Activated effector memory CD4-positive, alpha-beta T cell treated with Interleukin-2 at 50 U/mL for 16 hours (primary cell): ENCODE measurements around the gene CD2BP2.

ENCODE experiments used
- DNase-seq: peaks from one replicate; pipeline ENCODE4 v3.0.0-alpha.2; 2020

CD2BP2 gene

DNA sequence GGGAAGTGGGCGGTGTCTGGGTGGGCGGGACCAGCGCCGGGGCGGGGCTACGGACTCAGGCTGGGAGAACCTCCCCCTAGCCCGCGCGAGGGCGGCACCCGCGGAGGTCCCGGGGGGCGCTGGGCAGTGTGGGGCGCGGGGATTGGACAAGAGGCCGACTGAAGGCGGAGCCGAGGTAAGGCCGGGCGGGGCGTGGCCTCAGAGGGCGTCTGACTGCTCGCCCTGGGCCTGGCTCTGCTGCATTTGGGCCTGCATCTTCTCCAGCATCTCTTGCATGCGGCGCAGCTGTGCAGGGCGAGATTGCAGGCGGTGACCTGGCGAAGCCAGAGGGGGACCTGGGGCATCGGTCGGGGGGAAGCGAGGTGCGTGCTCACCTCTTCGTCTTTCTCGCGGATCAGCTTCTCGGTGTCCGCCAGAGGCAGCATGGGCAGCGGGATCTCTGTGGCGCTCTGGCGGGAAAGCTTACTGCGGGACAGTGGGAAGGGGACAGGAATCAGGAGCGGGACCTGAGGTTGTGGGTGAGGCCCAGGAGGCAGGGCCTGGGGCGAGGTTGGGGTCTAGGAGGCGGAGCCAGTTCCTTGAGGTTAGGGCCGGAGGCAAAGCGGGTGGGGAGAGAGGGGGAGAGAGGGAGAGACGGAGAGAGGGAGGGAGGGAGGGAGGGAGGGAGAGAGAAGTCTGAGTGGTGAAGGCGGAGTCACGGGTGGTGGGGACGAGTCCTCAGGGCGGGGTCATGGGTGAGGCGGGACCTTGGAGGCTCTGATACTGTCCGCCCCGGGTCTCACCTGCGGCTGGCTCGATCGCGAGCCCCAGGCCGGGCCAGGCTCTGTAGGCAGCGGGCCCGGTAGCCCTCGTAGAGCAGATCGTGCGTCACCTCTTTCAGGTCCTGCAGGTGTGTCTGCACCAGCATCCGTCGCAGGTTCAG, 23.4 kb upstream of the CD2BP2 start:
- DNase-seq: peak; percentile 100

DNA sequence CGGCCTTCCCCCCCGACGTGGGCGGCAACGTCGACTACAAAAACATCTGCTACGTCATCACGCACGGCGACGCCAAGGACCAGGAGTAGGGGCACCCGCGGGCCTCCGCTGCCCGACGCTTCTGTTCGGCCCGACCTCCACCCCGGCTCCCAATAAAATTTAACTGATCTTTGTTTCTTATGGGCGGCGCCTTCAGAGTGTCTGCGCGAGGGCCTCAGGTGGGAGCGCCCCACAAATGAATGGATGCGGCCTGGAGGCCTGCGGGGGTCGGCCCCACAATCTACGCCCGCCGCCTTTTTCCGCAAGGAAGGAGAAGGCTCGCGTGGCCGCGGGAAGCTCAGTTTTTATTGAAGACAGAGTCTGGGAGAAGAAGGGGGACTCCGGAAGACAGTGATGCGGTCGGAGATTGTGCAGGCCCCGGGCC, 22.7 kb upstream of the CD2BP2 start:
- peak; percentile 81 for DNase-seq

DNA sequence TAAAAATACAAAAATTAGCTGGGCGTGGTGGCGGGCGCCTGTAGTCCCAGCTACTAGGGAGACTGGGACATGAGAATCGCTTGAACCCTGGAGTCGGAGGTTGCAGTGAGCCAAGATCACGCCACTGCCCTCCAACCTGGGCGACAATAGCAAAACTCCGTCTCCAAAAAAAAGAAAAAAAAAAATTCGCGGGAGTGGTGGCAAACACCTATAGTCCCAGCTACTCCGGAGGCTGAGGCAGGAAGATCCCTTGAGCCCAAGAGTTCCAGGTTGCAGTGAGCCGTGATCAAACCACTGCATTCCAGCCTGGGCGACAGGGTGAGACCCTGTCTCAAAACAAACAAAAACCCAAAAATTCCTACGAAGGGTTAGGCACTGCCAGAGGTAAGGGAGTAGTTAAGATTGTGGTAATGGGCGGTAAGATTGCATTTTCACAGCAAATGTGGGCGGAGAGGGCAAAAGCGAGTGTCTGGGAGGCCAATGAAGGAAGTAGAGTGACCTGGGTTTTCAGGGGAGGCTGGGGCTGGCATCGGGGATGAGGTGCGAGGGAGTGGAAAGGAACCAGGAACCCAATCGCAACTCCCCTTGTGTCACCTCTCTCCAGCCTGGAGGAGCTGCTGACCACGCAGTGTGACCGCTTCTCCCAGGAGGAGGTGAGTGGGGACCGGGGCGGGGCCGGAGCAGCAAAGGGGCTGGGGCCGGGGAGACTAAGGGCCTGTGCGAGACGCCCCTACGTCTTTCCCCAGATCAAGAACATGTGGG, 22.1 kb upstream of the CD2BP2 start:
- DNase-seq: no peak

DNA sequence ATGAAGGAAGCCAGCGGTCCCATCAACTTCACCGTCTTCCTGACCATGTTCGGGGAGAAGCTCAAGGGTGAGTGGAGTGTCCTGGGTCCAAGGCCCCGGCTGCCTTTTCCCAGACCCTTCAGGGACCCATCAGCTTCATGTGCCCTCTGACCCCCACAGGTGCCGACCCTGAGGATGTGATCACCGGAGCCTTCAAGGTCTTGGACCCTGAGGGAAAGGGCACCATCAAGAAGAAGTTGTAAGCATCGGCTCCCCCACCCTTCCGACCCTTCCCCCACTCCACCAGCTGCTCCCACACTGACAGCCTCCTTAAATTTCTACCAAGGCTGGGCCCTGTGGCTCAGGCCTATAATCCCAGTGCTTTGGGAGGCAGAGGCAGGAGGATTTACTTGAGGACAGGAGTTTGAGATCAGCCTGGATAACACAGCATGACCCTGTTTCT, 21.4 kb upstream of the CD2BP2 start:
- no peak for DNase-seq

DNA sequence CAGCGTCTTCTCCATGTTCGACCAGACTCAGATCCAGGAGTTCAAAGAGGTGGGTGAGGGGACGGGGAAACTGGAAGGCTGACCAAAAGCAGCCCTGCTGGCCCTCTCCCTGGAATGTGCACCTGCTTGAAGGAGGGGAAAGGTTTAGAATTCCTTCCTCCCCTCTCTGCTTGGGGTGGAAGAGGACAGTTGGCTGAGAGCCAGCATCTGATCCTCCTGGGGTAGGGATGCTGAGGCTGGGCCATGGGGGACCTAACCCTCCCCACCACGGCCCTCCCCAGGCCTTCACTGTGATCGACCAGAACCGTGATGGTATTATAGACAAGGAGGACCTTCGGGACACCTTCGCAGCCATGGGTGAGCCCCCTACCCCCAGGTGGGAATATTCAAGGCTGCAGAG, 20.8 kb upstream of the CD2BP2 start:
- DNase-seq: no peak

DNA sequence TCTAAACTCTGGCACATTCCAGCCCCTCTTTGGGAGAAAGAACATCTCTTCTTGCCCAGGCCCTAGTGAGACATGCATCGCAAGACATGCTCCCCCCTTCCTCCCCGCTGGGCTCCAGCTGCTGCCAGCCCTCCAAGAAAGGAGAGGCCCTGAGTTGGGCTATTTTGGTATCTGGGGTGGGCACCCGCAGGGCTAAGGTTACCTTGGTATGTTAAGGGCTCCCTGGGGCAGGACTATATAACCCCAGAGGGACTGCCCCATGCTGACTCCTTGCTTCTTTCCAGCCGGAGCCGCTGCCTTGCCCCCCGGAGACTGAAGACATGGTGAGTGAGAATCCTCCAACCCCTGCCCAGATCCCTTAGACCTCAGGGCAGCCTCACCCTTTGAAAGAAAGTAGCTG, 19.4 kb upstream of the CD2BP2 start, which contains the start of gene MYL11:
Gene MYL11 (plus strand): TSS at position 265 of the 400 bp plus-strand sequence. CDS start 56 bp downstream, at position 321.
- DNase-seq: no peak

DNA sequence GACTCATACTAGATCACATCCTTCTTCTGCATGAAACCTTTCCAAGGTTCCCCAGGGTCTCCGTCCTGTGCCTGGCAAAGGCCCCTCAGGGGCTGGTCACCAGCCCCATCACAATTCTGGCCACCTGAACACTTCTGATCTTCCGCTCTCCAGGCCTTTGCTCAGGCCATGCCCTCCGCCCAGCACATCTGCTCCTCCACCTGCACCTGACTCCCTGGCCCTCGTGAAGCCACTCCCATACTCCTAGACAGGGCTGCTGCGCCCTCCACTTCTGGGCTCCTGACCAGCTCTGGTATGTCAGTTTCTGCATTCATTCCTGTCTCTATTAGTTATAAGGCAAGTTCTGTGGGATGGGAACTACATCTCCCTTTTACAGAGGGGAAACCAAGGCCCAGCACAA, 17.6 kb upstream of the CD2BP2 start:
- no peak for DNase-seq

DNA sequence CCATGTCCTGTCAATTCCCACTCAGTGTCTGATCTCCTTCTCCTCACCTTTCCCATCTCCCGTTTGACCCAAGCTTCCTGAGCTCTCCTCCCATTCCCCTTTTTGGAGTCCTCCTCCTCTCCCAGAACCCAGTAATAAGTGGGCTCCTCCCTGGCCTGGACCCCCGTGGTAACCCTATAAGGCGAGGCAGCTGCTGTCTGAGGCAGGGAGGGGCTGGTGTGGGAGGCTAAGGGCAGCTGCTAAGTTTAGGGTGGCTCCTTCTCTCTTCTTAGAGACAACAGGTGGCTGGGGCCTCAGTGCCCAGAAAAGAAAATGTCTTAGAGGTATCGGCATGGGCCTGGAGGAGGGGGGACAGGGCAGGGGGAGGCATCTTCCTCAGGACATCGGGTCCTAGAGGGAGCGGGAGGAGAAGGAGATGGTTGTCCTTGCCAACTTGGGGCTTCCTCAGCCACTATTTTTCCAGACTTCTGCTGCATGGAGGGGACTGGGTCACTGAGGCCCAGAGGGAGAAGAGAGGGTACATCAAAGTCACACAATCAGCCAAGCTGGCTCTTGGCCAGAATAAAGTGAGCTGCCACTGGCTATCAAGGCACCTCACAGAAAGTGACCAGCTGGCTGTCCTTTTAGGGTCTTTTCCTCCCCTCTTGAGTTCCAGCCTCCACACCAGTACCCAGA, 17.1 kb upstream of the CD2BP2 start:
- no peak for DNase-seq

DNA sequence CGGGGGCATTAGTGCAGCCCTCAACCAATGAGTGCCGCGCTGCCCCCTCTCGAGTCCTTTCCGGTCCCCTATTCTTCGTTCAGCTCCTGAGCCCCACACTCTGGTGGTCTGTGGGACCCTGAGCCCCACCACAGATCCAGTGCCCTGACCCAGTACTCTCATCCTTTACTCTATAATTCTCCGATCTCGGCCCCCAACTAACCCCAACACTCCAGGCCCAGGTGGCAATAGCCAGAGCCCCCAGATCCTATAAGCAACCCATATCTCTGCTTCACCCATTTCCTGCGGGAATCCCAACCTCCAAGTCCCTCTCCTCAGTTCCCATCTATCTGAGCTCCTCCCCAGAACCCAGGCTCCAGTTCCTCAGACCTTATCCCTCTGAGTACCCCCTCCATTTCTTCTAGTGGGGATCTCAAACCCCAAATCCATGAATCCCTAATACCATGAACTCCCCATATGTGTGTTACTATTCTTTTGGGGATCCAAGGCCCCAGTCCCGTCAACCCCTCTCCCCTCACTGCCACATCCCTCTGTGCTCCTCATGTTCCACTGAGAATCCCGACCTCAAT, 16.2 kb upstream of the CD2BP2 start:
- DNase-seq: no peak

DNA sequence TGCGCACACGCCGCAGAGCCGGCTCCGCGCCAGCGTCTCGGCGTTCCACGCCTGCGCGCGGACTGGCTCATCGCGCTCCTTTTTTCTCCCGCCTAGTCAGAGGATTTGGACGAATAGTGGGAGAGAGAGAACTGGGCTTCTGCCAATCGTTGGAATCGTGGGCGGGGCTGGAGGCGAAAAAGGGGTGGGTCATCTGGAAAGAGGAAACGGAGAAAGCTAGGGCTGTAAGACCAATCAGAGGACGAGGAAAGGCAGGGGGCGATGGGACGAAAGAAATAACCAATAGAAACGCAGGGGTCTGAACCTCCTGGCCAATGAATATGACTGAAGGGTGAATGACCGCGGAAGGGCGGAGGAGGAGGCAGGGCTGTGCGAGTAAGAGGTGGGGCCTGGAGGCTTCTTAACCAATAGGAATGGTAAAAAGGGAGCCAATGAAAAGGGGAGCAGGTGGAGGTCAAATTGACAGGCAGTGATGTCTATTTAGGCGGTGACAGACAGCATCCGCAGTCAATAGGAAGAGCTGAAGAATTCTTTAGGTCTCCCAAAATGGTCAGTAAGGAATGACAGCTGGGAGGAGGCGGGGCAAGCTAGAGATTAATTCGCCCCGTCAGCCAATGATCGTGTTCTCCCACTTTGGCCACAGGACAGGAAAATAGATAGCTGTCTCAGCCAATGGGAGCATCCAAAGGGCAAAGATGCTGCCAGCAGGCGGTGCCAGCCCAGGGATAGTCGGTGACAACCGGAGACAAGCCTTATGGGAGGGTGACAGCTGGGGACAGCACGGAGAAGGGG, 15.5 kb upstream of the CD2BP2 start, which contains the start of gene TBC1D10B:
Gene TBC1D10B (minus strand): TSS at position 39 of the 792 bp plus-strand sequence. CDS start 311 bp downstream, outside the sequence.
- peak; percentile 99 for DNase-seq

DNA sequence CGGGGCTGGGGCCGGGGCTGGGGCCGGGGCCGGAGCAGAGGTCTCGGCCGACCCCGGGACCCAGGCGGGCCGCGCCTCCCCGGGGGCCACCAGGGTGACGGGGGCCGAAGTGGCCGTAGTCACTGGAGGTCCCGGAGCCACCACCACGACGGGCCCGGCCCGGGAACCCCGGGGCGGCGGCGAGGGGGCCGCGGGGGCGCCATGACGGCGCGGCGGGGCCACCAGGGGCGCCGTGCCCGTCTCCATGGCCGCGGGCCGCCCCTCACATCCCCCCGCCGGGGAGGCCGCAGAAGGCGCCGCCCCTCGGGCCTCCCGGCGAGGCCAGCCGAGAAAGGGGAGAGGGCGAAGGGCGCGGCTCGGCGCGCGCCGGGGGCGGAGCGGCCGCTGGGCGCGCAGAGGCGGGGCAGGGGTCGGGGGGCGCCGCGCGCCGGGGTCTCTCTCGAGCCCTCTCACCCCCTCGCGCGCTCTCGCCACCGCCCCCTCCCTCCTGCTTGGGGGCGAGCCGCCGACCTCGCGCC, 14.9 kb upstream of the CD2BP2 start:
- DNase-seq: no peak

DNA sequence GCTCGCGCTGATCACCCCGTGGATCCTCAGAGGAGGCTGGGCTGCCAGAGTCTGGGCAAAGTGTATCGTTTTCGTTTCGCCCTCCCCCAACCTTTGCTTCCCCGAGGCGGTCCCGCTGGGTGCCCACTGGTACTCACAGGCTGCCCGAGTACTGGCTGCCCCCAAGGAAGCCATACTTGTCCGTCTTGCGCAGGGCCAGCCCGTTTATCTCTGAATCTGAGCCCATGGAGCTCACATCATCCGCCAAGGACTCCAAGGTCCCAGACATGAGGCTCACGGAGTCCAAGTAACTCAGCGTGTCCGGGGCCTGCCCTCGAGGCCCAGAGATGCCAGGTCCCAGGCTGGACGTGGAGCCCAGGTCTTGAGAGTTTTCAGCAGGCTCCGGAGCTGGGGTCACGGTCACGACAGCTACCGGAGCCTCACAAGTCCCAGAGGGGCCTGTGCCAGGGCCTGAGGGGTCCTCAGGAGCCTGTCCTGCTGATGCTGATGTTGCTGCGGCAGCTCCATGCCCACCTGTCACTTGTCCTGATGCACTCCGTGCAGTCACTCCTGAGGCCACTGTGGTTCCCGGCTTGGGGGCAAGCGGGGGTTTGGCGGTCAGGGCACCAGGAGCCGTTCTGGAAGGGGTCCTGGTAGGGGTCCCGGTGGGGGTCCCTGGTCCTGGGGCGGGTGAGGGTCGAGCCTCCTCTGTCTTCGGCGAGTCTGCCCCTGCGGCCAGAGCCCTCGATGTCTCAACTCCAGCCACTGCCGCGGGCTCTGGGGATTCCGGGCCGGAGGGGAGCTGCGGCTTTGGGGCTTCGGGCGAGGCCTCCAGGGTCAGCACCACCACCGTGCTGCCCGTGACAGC, 14.2 kb upstream of the CD2BP2 start:
- DNase-seq: no peak

DNA sequence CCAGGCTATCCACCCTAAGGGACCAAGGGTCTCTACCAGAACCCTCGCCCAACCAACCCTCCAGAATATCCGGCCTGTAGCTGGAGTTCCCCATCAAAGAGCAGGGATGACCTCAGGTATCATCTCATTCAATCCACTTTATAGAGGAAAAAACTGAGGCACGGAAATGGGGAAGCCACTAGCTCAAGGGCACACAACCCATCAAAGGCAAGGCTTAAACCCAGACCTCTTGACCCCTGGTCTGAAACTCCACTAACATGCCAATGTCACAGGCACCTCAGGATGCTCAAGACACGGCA, 13.6 kb upstream of the CD2BP2 start:
- DNase-seq: no peak

DNA sequence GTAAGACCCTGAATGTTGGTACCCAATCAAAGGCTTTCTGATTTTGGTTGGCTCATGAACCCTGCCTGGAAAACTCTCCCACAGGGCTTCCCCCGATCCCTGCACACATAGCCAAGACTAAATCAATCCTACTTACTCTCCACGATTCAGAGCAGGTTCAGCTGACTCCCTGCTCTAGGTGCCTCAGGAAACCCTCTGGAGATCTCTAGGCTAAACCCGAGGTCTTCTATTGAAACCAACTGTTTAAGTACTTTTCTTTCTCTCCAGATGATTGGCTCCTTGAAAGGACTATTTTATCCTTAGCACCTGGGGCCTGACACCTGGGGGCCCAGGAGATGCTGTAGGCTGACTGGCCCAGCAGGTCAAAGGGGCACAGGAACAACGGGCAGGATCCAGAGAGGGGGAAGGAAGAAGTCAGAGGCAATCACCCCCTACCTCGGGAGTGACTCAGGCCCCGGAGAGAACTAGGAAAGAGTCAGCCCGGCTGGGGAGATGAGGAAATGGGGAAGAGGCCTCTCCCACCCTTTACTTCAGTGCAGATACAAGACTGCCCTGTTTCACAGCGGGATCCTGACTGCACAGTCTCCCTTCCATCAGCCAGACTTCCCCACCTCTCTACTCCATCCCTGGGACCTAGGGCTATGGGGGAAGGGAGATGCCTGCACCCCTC, 13.1 kb upstream of the CD2BP2 start:
- DNase-seq: no peak

DNA sequence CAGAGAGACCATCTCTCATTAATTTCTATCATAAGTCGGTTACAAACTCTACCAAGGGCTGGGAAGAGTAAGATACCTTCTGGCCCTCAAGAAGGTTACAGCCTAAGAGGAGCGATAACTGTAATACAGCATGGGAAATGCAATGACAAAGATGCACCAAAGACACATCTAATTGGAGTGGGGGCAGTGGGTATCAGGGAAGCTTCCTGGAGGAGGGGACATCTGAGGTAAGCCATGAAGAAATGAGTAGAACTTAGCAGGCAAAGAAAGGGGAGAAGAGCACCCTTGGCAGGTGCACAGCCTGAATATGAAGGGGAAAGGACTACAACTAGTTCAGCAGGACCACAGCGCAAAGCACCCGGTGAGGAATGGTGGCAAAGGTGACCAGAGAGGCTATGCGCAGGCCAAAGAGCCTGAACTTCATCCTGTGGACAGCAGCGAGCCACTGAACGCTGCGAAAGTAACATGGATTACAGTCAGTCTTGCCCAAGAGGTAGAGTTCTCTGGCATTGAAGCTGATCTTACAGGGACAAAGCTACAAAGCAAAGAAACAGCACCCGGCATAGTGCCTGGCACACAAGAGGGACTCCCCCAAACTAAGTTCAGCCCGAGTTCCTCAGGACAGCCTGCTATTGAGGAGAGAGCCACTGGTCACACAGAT, 12.4 kb upstream of the CD2BP2 start:
- no peak for DNase-seq

DNA sequence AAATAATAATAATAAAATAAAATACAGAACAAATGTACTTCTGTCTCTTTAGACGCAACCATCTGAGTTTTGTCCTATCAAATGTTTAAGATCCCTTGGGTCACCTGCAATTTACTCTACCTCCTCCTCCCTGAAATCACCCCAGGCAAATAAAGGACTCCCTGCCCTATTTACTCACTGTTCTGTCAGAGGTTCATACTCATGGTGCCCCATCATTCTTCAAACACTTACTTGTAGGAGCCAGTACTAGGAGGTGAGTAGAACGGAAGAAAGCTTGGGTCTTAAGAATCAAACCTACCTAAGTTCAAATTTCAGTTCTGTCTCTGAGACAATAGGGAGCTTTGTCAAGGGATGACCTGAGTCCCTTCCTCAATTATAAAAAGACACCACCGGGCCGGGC, 11.4 kb upstream of the CD2BP2 start:
- no peak for DNase-seq

DNA sequence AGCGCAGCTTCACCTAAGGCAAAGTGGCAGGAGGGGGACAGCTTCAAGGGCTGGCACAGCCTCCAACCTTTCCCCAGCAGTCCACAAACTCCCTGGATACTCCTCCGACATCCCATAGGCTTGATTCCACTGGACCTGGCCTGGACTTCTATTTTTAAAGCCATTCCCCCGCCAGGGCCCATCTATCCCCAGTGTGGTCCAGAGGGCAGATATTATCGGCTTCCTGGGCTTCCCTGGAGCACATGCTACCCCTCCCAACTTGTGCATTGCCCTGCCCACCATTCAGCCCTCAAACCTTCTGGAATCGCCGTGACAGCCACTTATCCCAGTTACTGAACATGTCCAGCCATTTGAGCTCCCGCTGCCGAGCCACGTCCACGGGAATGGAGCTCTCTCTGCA, 10.1 kb upstream of the CD2BP2 start:
- DNase-seq: no peak

DNA sequence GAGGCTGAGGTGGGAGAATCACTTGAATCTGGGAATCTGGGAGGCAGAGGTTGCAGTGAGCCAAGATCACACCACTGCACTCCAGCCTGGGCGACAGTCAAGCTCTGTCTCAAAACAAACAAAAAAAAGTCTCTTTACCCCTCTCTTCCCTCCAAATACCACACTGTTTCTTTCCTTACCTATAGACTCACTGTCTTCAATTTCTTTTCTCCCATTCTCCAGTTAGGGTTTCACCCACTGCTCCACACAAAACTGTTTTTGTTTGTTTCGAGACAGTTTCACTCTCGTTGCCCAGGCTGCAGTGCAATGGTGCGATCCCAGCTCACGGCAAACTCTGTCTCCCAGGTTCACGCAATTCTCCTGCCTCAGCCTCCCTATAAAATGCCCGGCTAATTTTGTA, 6.1 kb upstream of the CD2BP2 start:
- no peak for DNase-seq

DNA sequence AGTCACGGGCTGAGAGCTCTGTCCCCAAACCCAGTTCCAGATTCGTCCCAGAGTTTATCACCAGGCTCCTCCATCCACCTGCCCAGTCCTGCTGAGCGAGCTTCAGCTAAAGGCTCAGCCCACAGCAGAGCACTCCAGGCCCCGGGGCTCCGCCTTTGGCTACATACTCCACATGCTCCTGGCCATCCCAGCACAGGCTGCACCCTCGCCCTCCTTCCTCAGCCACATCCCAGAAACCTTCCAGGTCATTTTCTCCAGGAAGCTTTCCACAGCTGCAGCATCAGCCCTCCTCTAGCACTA, 4.7 kb upstream of the CD2BP2 start:
- no peak for DNase-seq
